Testis (tissue), 3 donors: ENCODE data around the gene OR6B2. TPM values are rescaled to one million over a fixed set of nuclear protein-coding genes. Genes with fewer than 3 reads are reported as not detected.

Experiments used
- DNase-seq: peaks from one replicate; pipeline ENCODE4 v3.0.0-alpha.2; 2019
- H3K27ac ChIP-seq, 2 donors: fragments of 200-600 bp; sonication (generic); one replicate each; pipeline ENCODE4 v1.5.1; 2019
- H3K27me3 ChIP-seq: fragments of 200-600 bp; sonication (generic); one replicate; pipeline ENCODE4 v1.5.1; 2019
- H3K36me3 ChIP-seq: fragments of 200-600 bp; sonication (generic); one replicate; pipeline ENCODE4 v1.5.1; 2017; ENCODE audit warnings: low read depth; ENCODE audit errors: missing control alignments
- H3K4me1 ChIP-seq: fragments of 200-600 bp; sonication (generic); one replicate; pipeline ENCODE4 v1.5.1; 2019
- H3K4me3 ChIP-seq, 2 donors: fragments of 200-600 bp; sonication (generic); one replicate each; pipeline ENCODE4 v1.5.1; 2017 to 2019
- H3K9me3 ChIP-seq: fragments of 200-600 bp; sonication (generic); one replicate; pipeline ENCODE4 v1.5.1; 2017
- CTCF ChIP-seq, 3 experiments: fragments of 450-650 bp in 2 of 3; fragments of 200-600 bp in 1 of 3; sonication (generic) in 1 of 3; IDR thresholded peaks; one replicate each; pipeline ENCODE4 v1.5.1; 2016 to 2019; ENCODE audit warnings: antibody characterized with exemption in 3 of 3, mild to moderate bottlenecking in 2 of 3, moderate library complexity in 1 of 3
- POLR2A ChIP-seq: fragments of 450-650 bp; IDR thresholded peaks from one replicate; pipeline ENCODE4 v1.6.1; 2017; ENCODE audit warnings: antibody characterized with exemption, mild to moderate bottlenecking, moderate library complexity
- WGBS, 2 donors: methylation state at CpG; one replicate each; pipeline ENCODE4 v1.1.5; 2018; 5-methylcytosine and 5-hydroxymethylcytosine counted together
- intact Hi-C: fragments of 100-400 bp; cut with DNase I; formaldehyde crosslinking; loops from one replicate; pipeline ENCODE4 v1.15.1; 2023; ENCODE audit warnings: low total_unique reads
- polyA plus RNA-seq: library from polyadenylated mRNA; stranded (reverse); fragments of 350-450 nt; fragmentation: Illumina TruSeq; extraction: RNeasy Lipid Tissue Mini Kit (QIAGEN cat#74804); gene quantifications from one replicate; pipeline ENCODE4 v1.2.3, GENCODE V29; 2014; ENCODE audit warnings: low read depth, low replicate concordance; ENCODE audit not compliant: insufficient read depth
- total RNA-seq, 2 donors: library from RNA; depleted of rRNA; stranded (reverse); fragments of >200 nt; gene quantifications; one replicate each; pipeline ENCODE4 v1.2.3, GENCODE V29; 2016

The OR6B2 gene
- total and polyA plus RNA-seq, 3 donors from 2014 or later, result not detected

- TF ChIP-seq POLR2A (no peak), CTCF (IDR thresholded peaks at IDR 0.05) (no peak)
- H3K9me3 ChIP-seq, result no peaks in the 10 kb centered on the region
- no peaks in the 10 kb centered on the region for H3K36me3 ChIP-seq
- WGBS, 2 donors, result 69 to 70% methylated on average over 8 to 9 of the region's 9 CpGs
- no peaks in the 10 kb centered on the region for H3K4me1 ChIP-seq
- no peak for DNase-seq
- no peak overlapping the region for H3K4me3 ChIP-seq
- no peaks in the 10 kb centered on the region for H3K27me3 ChIP-seq
- intact Hi-C loops, result no loop called here
- H3K27ac ChIP-seq, result no peak overlapping the region
These were observed 47.0 kb downstream of the OR6B2 start for GRCh38 chr2:239983004-239983778.

Other genes with a start within 250 kb of the OR6B2 start
- 100 to 1,000 TPM; 139 to 165 TPM for gene NDUFA10, start 5.1 kb downstream of the OR6B2 start, total RNA-seq
- 108 TPM for gene NDUFA10, start 5.1 kb downstream of the OR6B2 start, polyA plus RNA-seq
- gene OR6B3, start 23.1 kb upstream of the OR6B2 start, total RNA-seq, result 1 to 10 TPM; 1.0 to 1.4 TPM
- gene OR6B3, start 23.1 kb upstream of the OR6B2 start, polyA plus RNA-seq, result 0.80 TPM
- 100 to 1,000 TPM; 170 to 201 TPM for gene COPS9, start 105.9 kb upstream of the OR6B2 start, total RNA-seq
- gene COPS9, start 105.9 kb upstream of the OR6B2 start, polyA plus RNA-seq, result 167 TPM
- 1 to 10 TPM in 1 of 2 donors, not detected in 1; 1.5 TPM for gene OTOS, start 110.2 kb upstream of the OR6B2 start, total RNA-seq
- gene OTOS, start 110.2 kb upstream of the OR6B2 start, polyA plus RNA-seq, result 1.2 TPM